Measurements from ENCODE around the gene LRRC37B.
"Not testable (repeated sequence)": the region's sequence is repeated elsewhere in the genome, so short reads cannot be mapped to it uniquely, and the experiment has no call there.

LRRC37B gene

GRCh38 chr17:32086833-32087232 lies 79.7 kb downstream of the LRRC37B start:
- not testable (repeated sequence) for DNase-seq (ENCODE audit: low read depth in 2 of 2)

- DNase-seq (ENCODE audit: low read depth in 2 of 2): not testable (repeated sequence)
These were observed 84.9 kb downstream of the LRRC37B start for GRCh38 chr17:32092062-32092461.

GRCh38 chr17:32099686-32100085 lies 92.5 kb downstream of the LRRC37B start:
- no peak for DNase-seq (ENCODE audit: low read depth in 2 of 2)

- not testable (repeated sequence) for DNase-seq (ENCODE audit: low read depth in 2 of 2)
These were observed 93.1 kb downstream of the LRRC37B start for GRCh38 chr17:32100323-32100722.

- DNase-seq (ENCODE audit: low read depth in 2 of 2): no peak
These were observed 93.9 kb downstream of the LRRC37B start for GRCh38 chr17:32100971-32101631.

GRCh38 chr17:32102172-32102571 lies 95.0 kb downstream of the LRRC37B start:
- no peak for DNase-seq (ENCODE audit: low read depth in 2 of 2)

GRCh38 chr17:32102646-32103186 lies 95.5 kb downstream of the LRRC37B start:
- DNase-seq (ENCODE audit: low read depth in 2 of 2): no peak

Measured in stimulated activated CD4-positive, alpha-beta T cell treated with anti-CD3 and anti-CD28 coated beads, Interleukin-12 subunit alpha, Interleukin-12 subunit beta, amount 100 ng/mL, for 24 hours (primary cell).